ENCODE results near the gene CYP46A1. TPM values are rescaled to one million over a fixed set of nuclear protein-coding genes. Genes with fewer than 3 reads are reported as not detected.

The CYP46A1 gene
- total RNA-seq, 2 experiments from 2014 or later: 0.05 to 0.23 TPM

- H3K36me3 Mint-ChIP-seq (ENCODE audit: low read depth): no peaks in the 10 kb centered on the region
- no peaks in the 10 kb centered on the region for H3K9me3 Mint-ChIP-seq (ENCODE audit: low read depth)
- peaks cover 28% of the 10 kb centered on the region for H3K27me3 Mint-ChIP-seq
- no peak for ATAC-seq
- H3K4me1 Mint-ChIP-seq: no peaks in the 10 kb centered on the region
- ChIA-PET CTCF (no interaction called here), POLR2A (interaction anchor here (0.6 kb wide), 1 partner anchor 462 kb away, joined by 3 read pairs; no protein-coding TSS in a partner anchor)
- intact Hi-C loops (cut with DNase I, micrococcal nuclease): no loop called here
- no peak for DNase-seq
- H3K4me3 Mint-ChIP-seq: no peak overlapping the region
- no peak overlapping the region for H3K27ac Mint-ChIP-seq
Measured at GRCh38 chr14:99737451-99737951, 53.4 kb downstream of the CYP46A1 start.

- Mint-ChIP-seq H3K36me3 (ENCODE audit: low read depth) (no peaks in the 10 kb centered on the region), H3K27me3 (peaks cover 28% of the 10 kb centered on the region), H3K4me1 (no peaks in the 10 kb centered on the region), H3K4me3 (no peak overlapping the region), H3K27ac (no peak overlapping the region), H3K9me3 (ENCODE audit: low read depth) (no peaks in the 10 kb centered on the region)
- ChIA-PET CTCF (no interaction called here), POLR2A (no interaction called here)
- DNase-seq (no peak), ATAC-seq (no peak)
- intact Hi-C loops (cut with DNase I, micrococcal nuclease): no loop called here
Measured at GRCh38 chr14:99737956-99738667, 54.0 kb downstream of the CYP46A1 start.

- CTCF ChIA-PET: interaction anchor here (0.7 to 2.3 kb wide), 4 partner anchors 10 to 155 kb away, joined by 3 to 10 read pairs (median 3); no protein-coding TSS in a partner anchor
Measured at GRCh38 chr14:99740411-99740810, 56.3 kb downstream of the CYP46A1 start.

GRCh38 chr14:99741227-99741976 lies 57.3 kb downstream of the CYP46A1 start:
- no peaks in the 10 kb centered on the region for H3K9me3 Mint-ChIP-seq (ENCODE audit: low read depth)
- no peak overlapping the region for H3K4me3 Mint-ChIP-seq
- no peaks in the 10 kb centered on the region for H3K36me3 Mint-ChIP-seq (ENCODE audit: low read depth)
- no peak overlapping the region for H3K27ac Mint-ChIP-seq
- peaks cover 15% of the 10 kb centered on the region for H3K27me3 Mint-ChIP-seq
- POLR2A ChIA-PET: no interaction called here
- intact Hi-C loops (cut with DNase I, micrococcal nuclease): no loop called here
- CTCF ChIA-PET: interaction anchor here (2.3 kb wide), 1 partner anchor 11 kb away, joined by 10 read pairs; no protein-coding TSS in a partner anchor
- peaks cover 5% of the 10 kb centered on the region for H3K4me1 Mint-ChIP-seq
- DNase-seq (no peak), ATAC-seq (no peak)

More at GRCh38 chr14:99740411-99740810, 56.3 kb downstream of the CYP46A1 start:
- POLR2A ChIA-PET: no interaction called here
- H3K27ac Mint-ChIP-seq: no peak overlapping the region
- no peak overlapping the region for H3K4me3 Mint-ChIP-seq
- intact Hi-C loops (cut with DNase I, micrococcal nuclease): no loop called here
- DNase-seq (no peak), ATAC-seq (no peak)
- peaks cover 20% of the 10 kb centered on the region for H3K27me3 Mint-ChIP-seq
- no peaks in the 10 kb centered on the region for H3K4me1 Mint-ChIP-seq
- no peaks in the 10 kb centered on the region for H3K9me3 Mint-ChIP-seq (ENCODE audit: low read depth)
- H3K36me3 Mint-ChIP-seq (ENCODE audit: low read depth): no peaks in the 10 kb centered on the region

- CTCF ChIA-PET: no interaction called here
- intact Hi-C loops (cut with DNase I, micrococcal nuclease): no loop called here
- no peak overlapping the region for H3K4me3 Mint-ChIP-seq
- ATAC-seq (no peak), DNase-seq (no peak)
- POLR2A ChIA-PET: no interaction called here
- H3K27me3 Mint-ChIP-seq: peaks cover 10% of the 10 kb centered on the region
- no peaks in the 10 kb centered on the region for H3K36me3 Mint-ChIP-seq (ENCODE audit: low read depth)
- peaks cover 11% of the 10 kb centered on the region for H3K4me1 Mint-ChIP-seq
- no peaks in the 10 kb centered on the region for H3K9me3 Mint-ChIP-seq (ENCODE audit: low read depth)
- no peak overlapping the region for H3K27ac Mint-ChIP-seq
Measured at GRCh38 chr14:99742074-99742473, 58.0 kb downstream of the CYP46A1 start.

- H3K36me3 Mint-ChIP-seq (ENCODE audit: low read depth): no peaks in the 10 kb centered on the region
- H3K4me1 Mint-ChIP-seq: peaks cover 14% of the 10 kb centered on the region
- POLR2A ChIA-PET: no interaction called here
- intact Hi-C loops (cut with DNase I, micrococcal nuclease): no loop called here
- H3K9me3 Mint-ChIP-seq (ENCODE audit: low read depth): no peaks in the 10 kb centered on the region
- DNase-seq (no peak), ATAC-seq (no peak)
- H3K4me3 Mint-ChIP-seq: no peak overlapping the region
- H3K27me3 Mint-ChIP-seq: peaks cover 6% of the 10 kb centered on the region
- CTCF ChIA-PET: interaction anchor here (0.6 to 1.1 kb wide), 2 partner anchors 13 to 125 kb away, joined by 3 read pairs; no protein-coding TSS in a partner anchor
- H3K27ac Mint-ChIP-seq: no peak overlapping the region
Measured at GRCh38 chr14:99742509-99743487, 58.7 kb downstream of the CYP46A1 start.

GRCh38 chr14:99744199-99744872 lies 60.2 kb downstream of the CYP46A1 start:
- CTCF ChIA-PET: interaction anchor here (0.6 to 0.9 kb wide), 2 partner anchors 11 to 140 kb away, joined by 3 read pairs; no protein-coding TSS in a partner anchor
- peaks cover 4% of the 10 kb centered on the region for H3K27me3 Mint-ChIP-seq
- H3K4me1 Mint-ChIP-seq: peaks cover 14% of the 10 kb centered on the region
- DNase-seq (no peak), ATAC-seq (no peak)
- intact Hi-C loops (cut with DNase I, micrococcal nuclease): no loop called here
- no peaks in the 10 kb centered on the region for H3K36me3 Mint-ChIP-seq (ENCODE audit: low read depth)
- H3K4me3 Mint-ChIP-seq: no peak overlapping the region
- H3K9me3 Mint-ChIP-seq (ENCODE audit: low read depth): no peaks in the 10 kb centered on the region
- no peak overlapping the region for H3K27ac Mint-ChIP-seq
- POLR2A ChIA-PET: no interaction called here

GRCh38 chr14:99744873-99745224 lies 60.8 kb downstream of the CYP46A1 start:
- Mint-ChIP-seq H3K27me3 (no peaks in the 10 kb centered on the region), H3K36me3 (ENCODE audit: low read depth) (no peaks in the 10 kb centered on the region), H3K27ac (no peak overlapping the region), H3K4me3 (no peak overlapping the region), H3K9me3 (ENCODE audit: low read depth) (no peaks in the 10 kb centered on the region), H3K4me1 (peaks cover 14% of the 10 kb centered on the region)
- ChIA-PET POLR2A (no interaction called here), CTCF (interaction anchor here (0.9 kb wide), 1 partner anchor 140 kb away, joined by 3 read pairs; no protein-coding TSS in a partner anchor)
- intact Hi-C loops (cut with DNase I, micrococcal nuclease): no loop called here
- ATAC-seq (peak; percentile 14), DNase-seq (no peak)

GRCh38 chr14:99745307-99745951 lies 61.3 kb downstream of the CYP46A1 start:
- DNase-seq (no peak), ATAC-seq (no peak)
- POLR2A ChIA-PET: no interaction called here
- CTCF ChIA-PET: no interaction called here
- Mint-ChIP-seq H3K4me1 (peaks cover 14% of the 10 kb centered on the region), H3K4me3 (no peak overlapping the region), H3K27me3 (peaks cover 2% of the 10 kb centered on the region), H3K27ac (no peak overlapping the region), H3K36me3 (ENCODE audit: low read depth) (no peaks in the 10 kb centered on the region), H3K9me3 (ENCODE audit: low read depth) (no peaks in the 10 kb centered on the region)
- intact Hi-C loops (cut with DNase I, micrococcal nuclease): no loop called here

- Mint-ChIP-seq H3K4me1 (peaks cover 14% of the 10 kb centered on the region), H3K27me3 (peaks cover 12% of the 10 kb centered on the region), H3K4me3 (no peak overlapping the region), H3K9me3 (ENCODE audit: low read depth) (no peaks in the 10 kb centered on the region), H3K27ac (no peak overlapping the region), H3K36me3 (ENCODE audit: low read depth) (no peaks in the 10 kb centered on the region)
- ATAC-seq (no peak), DNase-seq (no peak)
- ChIA-PET POLR2A (interaction anchor here (1.0 kb wide), 1 partner anchor 45 kb away, joined by 3 read pairs; no protein-coding TSS in a partner anchor), CTCF (interaction anchor here (1.5 kb wide), 1 partner anchor 60 kb away, joined by 5 read pairs; no protein-coding TSS in a partner anchor)
- intact Hi-C loops (cut with DNase I, micrococcal nuclease): no loop called here
Measured at GRCh38 chr14:99747167-99747566, 63.1 kb downstream of the CYP46A1 start.

All from activated CD4-positive, alpha-beta T cell treated with anti-CD3 and anti-CD28 coated beads for 36 hours (primary cell).